K562 (cell line): ENCODE measurements around the gene HSPH1. TPM values are rescaled to one million over a fixed set of nuclear protein-coding genes. Genes with fewer than 3 reads are reported as not detected.

ENCODE experiments used
- FOXK1 ChIP-seq: sonication (generic); formaldehyde crosslinking; IDR thresholded peaks from 2 replicates; pipeline ENCODE4 v1.8.0; 2022; ENCODE audit warnings: missing genetic modification reagents, mild to moderate bottlenecking, borderline replicate concordance
- HNRNPLL ChIP-seq: fragments of 200-400 bp; formaldehyde crosslinking; IDR thresholded peaks from 2 replicates; pipeline ENCODE4 v1.6.1; 2017; ENCODE audit warnings: low read length, low read depth, mild to moderate bottlenecking; ENCODE audit not compliant: poor library complexity, severe bottlenecking
- HSF4 ChIP-seq: fragments of 250-450 bp; sonication (Bioruptor Pico); IDR thresholded peaks from 2 replicates; pipeline ENCODE4 v2.1.2; 2022; ENCODE audit warnings: mild to moderate bottlenecking, moderate library complexity, borderline replicate concordance
- PHB ChIP-seq: fragments of 250-450 bp; sonication (Bioruptor Pico); IDR thresholded peaks from 2 replicates; pipeline ENCODE4 v1.5.0; 2021
- RFX1 ChIP-seq: fragments of 450-650 bp; IDR thresholded peaks from 2 replicates; pipeline ENCODE4 v1.6.1; 2016; ENCODE audit warnings: mild to moderate bottlenecking, moderate library complexity
- SMAD4 ChIP-seq: fragments of 250-450 bp; sonication (Bioruptor Pico); conservative IDR thresholded peaks from 2 replicates; pipeline ENCODE4 v1.8.0; 2021; ENCODE audit warnings: inconsistent platforms, mild to moderate bottlenecking, moderate library complexity
- WHSC1 ChIP-seq: IDR thresholded peaks from one replicate; pipeline ENCODE4 v1.6.1; 2012; ENCODE audit warnings: low read length, control low read depth, inconsistent platforms
- XRCC4 ChIP-seq: IDR thresholded peaks from one replicate; pipeline ENCODE4 v1.6.1; 2011; ENCODE audit not compliant: insufficient read depth, insufficient read length; ENCODE audit errors: extremely low read depth
- ZFX ChIP-seq: sonication (generic); formaldehyde crosslinking; IDR thresholded peaks from 2 replicates; pipeline ENCODE4 v1.8.0; 2022; ENCODE audit warnings: mild to moderate bottlenecking, missing genetic modification reagents, moderate library complexity
- ZNF444 ChIP-seq: fragments of 250-450 bp; sonication (Bioruptor Pico); IDR thresholded peaks from 2 replicates; pipeline ENCODE4 v1.4.0; 2020; ENCODE audit warnings: mild to moderate bottlenecking, moderate library complexity
- ZZZ3 ChIP-seq: fragments of 450-650 bp; IDR thresholded peaks from 2 replicates; pipeline ENCODE4 v1.6.1; 2016; ENCODE audit warnings: antibody characterized with exemption, mild to moderate bottlenecking, moderate library complexity
- polyA plus RNA-seq, 8 experiments: library from polyadenylated mRNA; depleted of rRNA in 4 of 8; stranded (reverse) in 5 of 8; unstranded in 3 of 8; fragments of >200 nt; fragmentation: Nextera tagmentation in 2 of 8; fragmentation: Illumina TruSeq in 1 of 8; extraction: Ambion mirVana in 2 of 8; extraction: Trizol in 1 of 8; gene quantifications; 2 replicates each; pipeline versions ENCODE4 v1.2.1 to v1.2.3, GENCODE V29; 2011 to 2014; ENCODE audit warnings: inconsistent platforms in 1 of 8, missing spikeins in 1 of 8
- total RNA-seq, 7 experiments: library from RNA; depleted of rRNA in 6 of 7; stranded (reverse); fragments of >200 nt in 6 of 7; fragmentation: Illumina TruSeq in 2 of 7; extraction: Trizol in 2 of 7; gene quantifications; 2 replicates each; pipeline versions ENCODE4 v1.2.1 to v1.2.3, GENCODE V29; 2011 to 2021; ENCODE audit warnings: low replicate concordance in 1 of 7
- TF ChIP-seq, protein P1 (sequence below): fragments of 250-450 bp; sonication (Bioruptor Pico); IDR thresholded peaks from 2 replicates; pipeline ENCODE4 v1.9.0; 2021; ENCODE audit warnings: mild to moderate bottlenecking, inconsistent platforms
- TF ChIP-seq, protein P2 (sequence below): sonication (generic); formaldehyde crosslinking; IDR thresholded peaks from 2 replicates; pipeline ENCODE4 v1.8.0; 2022; ENCODE audit warnings: missing genetic modification reagents, mild to moderate bottlenecking, borderline replicate concordance
- TF ChIP-seq, protein P3 (sequence below): fragments of 450-650 bp; IDR thresholded peaks from 2 replicates; pipeline ENCODE4 v1.6.1; 2014; ENCODE audit warnings: low read depth, mild to moderate bottlenecking, moderate library complexity, borderline replicate concordance
- TF ChIP-seq, protein P4 (sequence below): sonication (generic); formaldehyde crosslinking; IDR thresholded peaks from 2 replicates; pipeline ENCODE4 v1.8.1; 2023; ENCODE audit warnings: mild to moderate bottlenecking, missing genetic modification reagents, moderate library complexity
- TF ChIP-seq, protein P5 (sequence below): fragments of 250-450 bp; sonication (Bioruptor Pico); IDR thresholded peaks from 2 replicates; pipeline ENCODE4 v1.5.0; 2021; ENCODE audit warnings: mild to moderate bottlenecking, borderline replicate concordance
- TF ChIP-seq, protein P6 (sequence below): fragments of 250-450 bp; sonication (Bioruptor Pico); IDR thresholded peaks from 2 replicates; pipeline ENCODE4 v1.9.0; 2021; ENCODE audit warnings: mild to moderate bottlenecking

HSPH1 gene
- total and polyA plus RNA-seq, 9 of the 15 experiments (the other 6 are each of a cell fraction or from before 2014, with no cell fraction given): 34.6 to 104 (median 64.7) TPM

DNA sequence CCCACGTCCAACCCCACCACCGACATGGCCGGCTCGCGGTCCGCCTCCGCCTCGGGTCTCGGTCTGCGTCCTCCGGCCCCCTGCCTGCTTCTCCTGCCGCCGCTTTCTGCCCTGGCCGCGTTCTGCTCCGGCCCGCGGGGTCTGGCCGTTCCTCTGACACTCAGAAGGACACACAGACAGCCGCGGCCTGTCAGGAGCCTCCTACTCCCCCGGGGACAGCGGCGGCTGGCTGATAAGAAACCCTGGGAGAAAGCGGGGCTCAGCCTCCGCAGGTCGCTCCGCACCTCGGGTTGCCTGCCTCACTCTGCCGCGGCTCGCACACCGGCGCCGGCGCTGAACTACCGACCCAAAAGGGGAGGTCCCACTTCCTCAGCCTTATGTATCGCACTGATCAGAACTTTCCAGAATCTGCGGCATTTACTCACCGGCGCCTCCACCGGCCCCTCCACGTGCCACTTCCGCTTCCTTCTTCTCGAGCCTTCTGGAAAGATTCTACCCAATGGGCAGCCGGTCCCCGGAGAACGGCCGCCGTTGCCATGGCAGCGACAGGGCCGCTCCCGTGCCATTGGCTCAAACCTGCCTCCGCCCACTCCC is at the start of gene HSPH1 (continued):
- TF ChIP-seq, protein P1, sequence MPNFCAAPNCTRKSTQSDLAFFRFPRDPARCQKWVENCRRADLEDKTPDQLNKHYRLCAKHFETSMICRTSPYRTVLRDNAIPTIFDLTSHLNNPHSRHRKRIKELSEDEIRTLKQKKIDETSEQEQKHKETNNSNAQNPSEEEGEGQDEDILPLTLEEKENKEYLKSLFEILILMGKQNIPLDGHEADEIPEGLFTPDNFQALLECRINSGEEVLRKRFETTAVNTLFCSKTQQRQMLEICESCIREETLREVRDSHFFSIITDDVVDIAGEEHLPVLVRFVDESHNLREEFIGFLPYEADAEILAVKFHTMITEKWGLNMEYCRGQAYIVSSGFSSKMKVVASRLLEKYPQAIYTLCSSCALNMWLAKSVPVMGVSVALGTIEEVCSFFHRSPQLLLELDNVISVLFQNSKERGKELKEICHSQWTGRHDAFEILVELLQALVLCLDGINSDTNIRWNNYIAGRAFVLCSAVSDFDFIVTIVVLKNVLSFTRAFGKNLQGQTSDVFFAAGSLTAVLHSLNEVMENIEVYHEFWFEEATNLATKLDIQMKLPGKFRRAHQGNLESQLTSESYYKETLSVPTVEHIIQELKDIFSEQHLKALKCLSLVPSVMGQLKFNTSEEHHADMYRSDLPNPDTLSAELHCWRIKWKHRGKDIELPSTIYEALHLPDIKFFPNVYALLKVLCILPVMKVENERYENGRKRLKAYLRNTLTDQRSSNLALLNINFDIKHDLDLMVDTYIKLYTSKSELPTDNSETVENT (CRISPR knock-in tag): no peak
- TF ChIP-seq, protein P2, sequence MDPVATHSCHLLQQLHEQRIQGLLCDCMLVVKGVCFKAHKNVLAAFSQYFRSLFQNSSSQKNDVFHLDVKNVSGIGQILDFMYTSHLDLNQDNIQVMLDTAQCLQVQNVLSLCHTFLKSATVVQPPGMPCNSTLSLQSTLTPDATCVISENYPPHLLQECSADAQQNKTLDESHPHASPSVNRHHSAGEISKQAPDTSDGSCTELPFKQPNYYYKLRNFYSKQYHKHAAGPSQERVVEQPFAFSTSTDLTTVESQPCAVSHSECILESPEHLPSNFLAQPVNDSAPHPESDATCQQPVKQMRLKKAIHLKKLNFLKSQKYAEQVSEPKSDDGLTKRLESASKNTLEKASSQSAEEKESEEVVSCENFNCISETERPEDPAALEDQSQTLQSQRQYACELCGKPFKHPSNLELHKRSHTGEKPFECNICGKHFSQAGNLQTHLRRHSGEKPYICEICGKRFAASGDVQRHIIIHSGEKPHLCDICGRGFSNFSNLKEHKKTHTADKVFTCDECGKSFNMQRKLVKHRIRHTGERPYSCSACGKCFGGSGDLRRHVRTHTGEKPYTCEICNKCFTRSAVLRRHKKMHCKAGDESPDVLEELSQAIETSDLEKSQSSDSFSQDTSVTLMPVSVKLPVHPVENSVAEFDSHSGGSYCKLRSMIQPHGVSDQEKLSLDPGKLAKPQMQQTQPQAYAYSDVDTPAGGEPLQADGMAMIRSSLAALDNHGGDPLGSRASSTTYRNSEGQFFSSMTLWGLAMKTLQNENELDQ (CRISPR knock-in tag): no peak
- peak; percentile 83 for TF ChIP-seq HNRNPLL
- TF ChIP-seq, protein P3, sequence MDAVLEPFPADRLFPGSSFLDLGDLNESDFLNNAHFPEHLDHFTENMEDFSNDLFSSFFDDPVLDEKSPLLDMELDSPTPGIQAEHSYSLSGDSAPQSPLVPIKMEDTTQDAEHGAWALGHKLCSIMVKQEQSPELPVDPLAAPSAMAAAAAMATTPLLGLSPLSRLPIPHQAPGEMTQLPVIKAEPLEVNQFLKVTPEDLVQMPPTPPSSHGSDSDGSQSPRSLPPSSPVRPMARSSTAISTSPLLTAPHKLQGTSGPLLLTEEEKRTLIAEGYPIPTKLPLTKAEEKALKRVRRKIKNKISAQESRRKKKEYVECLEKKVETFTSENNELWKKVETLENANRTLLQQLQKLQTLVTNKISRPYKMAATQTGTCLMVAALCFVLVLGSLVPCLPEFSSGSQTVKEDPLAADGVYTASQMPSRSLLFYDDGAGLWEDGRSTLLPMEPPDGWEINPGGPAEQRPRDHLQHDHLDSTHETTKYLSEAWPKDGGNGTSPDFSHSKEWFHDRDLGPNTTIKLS: no peak
- no peak for TF ChIP-seq ZZZ3
- peak; percentile 37 for TF ChIP-seq SMAD4
- TF ChIP-seq ZFX (CRISPR knock-in tag): peak; percentile 30; the same call in 1 of the 2 replicates
- no peak for TF ChIP-seq FOXK1
- TF ChIP-seq, protein P4, sequence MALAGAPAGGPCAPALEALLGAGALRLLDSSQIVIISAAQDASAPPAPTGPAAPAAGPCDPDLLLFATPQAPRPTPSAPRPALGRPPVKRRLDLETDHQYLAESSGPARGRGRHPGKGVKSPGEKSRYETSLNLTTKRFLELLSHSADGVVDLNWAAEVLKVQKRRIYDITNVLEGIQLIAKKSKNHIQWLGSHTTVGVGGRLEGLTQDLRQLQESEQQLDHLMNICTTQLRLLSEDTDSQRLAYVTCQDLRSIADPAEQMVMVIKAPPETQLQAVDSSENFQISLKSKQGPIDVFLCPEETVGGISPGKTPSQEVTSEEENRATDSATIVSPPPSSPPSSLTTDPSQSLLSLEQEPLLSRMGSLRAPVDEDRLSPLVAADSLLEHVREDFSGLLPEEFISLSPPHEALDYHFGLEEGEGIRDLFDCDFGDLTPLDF (CRISPR knock-in tag): no peak
- TF ChIP-seq, protein P5, sequence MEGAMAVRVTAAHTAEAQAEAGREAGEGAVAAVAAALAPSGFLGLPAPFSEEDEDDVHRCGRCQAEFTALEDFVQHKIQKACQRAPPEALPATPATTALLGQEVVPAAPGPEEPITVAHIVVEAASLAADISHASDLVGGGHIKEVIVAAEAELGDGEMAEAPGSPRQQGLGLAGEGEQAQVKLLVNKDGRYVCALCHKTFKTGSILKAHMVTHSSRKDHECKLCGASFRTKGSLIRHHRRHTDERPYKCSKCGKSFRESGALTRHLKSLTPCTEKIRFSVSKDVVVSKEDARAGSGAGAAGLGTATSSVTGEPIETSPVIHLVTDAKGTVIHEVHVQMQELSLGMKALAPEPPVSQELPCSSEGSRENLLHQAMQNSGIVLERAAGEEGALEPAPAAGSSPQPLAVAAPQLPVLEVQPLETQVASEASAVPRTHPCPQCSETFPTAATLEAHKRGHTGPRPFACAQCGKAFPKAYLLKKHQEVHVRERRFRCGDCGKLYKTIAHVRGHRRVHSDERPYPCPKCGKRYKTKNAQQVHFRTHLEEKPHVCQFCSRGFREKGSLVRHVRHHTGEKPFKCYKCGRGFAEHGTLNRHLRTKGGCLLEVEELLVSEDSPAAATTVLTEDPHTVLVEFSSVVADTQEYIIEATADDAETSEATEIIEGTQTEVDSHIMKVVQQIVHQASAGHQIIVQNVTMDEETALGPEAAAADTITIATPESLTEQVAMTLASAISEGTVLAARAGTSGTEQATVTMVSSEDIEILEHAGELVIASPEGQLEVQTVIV (CRISPR knock-in tag): no peak
- TF ChIP-seq WHSC1: no peak
- no peak for TF ChIP-seq ZNF444 (CRISPR knock-in tag)
- no peak for TF ChIP-seq PHB
- no peak for TF ChIP-seq XRCC4
- TF ChIP-seq RFX1: peak; percentile 99
- TF ChIP-seq HSF4: no peak
- TF ChIP-seq, protein P6, sequence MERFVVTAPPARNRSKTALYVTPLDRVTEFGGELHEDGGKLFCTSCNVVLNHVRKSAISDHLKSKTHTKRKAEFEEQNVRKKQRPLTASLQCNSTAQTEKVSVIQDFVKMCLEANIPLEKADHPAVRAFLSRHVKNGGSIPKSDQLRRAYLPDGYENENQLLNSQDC: no peak
